Activated CD8-positive, alpha-beta memory T cell treated with anti-CD3 and anti-CD28 coated beads for 1 hour (primary cell): ENCODE data around the gene SH3PXD2A.

Experiments
- DNase-seq, 2 donors: peaks; one replicate each; pipeline ENCODE4 v3.0.0-alpha.2; 2020; ENCODE audit warnings: low read depth in 1 of 2; ENCODE audit errors: extremely low read depth in 1 of 2

Gene SH3PXD2A

DNA sequence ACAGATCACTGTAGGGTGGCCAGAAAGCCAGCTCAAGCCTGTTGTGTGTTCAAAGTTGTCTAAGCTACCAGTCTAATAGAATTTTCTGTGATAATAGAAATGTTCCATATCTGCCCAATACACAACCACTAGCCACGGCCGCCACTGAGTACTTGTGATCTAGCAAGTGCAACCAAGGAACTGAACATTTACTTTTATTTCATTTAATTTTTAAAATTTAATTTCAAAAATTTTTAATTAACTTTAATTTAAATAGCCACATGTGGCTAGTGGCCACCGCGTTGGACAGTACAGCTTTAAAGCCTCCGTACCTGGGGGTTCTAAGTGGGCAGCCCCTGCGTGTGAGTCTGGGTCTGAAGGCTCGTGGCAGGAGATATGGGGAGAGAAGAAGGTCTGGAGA lies 60.4 kb downstream of the SH3PXD2A start:
- DNase-seq = no peak

DNA sequence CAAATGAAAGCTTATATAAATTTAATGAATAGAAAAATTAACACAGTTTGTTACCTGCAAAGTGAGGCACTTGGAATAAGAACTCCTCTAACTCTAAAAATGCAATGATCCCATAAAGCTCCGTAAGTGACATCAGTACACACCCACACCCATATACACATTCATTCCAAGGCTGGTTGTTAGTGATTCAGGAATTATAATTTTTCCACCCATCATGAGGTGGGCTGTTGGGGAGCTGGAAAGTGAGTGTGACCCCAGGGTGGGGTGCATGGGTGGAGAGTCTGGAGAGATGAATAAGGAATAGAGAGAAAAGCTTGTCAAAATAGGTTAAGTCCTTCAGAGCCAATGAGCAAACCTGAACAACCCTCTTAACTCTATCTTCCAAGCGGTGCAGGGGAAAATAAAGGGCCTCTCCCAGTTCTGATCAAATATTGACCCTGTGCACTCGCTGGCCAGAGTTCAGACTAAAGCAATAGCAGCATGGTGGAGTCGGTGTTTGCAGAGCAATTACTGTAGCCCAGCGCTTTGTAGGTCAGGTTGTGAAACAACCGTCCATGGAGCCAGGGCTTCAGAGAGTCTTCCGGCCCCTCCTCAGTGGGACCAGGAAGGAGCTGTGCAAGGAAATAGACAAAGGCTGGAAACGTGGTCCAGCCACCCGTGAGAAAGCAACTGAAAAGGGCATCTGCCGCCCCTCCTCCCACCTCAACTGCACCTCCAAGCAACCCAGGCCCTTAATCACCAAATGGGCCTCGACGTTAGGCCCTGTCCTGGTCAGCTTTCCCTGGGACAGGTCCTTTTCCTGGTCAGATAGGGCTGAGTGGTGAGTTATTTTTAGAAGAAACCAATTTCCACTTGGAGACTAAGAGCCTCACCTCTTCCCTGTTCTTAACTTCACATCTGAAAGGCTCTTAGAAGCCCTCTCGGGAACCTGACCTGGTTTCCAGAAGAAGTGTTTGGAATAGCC lies 61.2 kb downstream of the SH3PXD2A start:
- DNase-seq = no peak

DNA sequence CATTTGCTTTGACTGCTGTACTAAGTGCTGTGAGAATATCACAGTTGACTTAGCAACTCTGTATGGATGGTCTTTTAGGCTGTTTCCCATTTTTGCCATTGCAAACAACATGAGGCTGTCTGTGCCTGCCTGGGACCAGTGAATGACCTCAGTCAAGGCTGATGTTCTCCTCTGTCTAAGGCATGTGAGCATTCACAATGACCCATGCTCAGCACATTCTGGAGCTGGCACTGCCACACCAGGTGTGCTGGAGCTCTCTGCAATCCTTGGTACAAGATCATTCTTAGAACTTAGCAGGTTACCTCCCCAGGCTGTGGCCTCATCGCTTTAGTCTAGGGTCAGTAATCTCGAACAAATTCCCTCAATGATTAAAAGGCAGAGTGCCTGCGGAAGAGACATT lies 61.9 kb downstream of the SH3PXD2A start:
- DNase-seq = no peak

DNA sequence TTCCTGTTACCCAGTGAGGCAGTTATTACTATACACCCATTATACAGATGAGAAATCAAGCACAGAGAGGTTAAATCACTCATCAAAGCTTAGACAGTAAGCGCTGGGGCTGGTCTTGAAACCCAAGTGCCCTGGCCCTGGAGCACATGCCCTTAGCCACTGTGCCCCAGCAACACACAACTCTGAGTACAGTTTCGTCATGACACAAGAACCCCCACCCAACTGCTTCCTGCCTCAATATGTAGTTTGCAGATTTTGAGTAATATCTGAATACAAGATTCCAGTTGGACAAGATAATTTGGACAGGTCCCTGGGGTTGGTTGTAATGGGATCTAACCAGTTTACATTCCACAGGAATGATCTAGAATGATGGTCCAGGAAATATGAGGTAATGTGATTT lies 62.8 kb downstream of the SH3PXD2A start:
- no peak for DNase-seq

DNA sequence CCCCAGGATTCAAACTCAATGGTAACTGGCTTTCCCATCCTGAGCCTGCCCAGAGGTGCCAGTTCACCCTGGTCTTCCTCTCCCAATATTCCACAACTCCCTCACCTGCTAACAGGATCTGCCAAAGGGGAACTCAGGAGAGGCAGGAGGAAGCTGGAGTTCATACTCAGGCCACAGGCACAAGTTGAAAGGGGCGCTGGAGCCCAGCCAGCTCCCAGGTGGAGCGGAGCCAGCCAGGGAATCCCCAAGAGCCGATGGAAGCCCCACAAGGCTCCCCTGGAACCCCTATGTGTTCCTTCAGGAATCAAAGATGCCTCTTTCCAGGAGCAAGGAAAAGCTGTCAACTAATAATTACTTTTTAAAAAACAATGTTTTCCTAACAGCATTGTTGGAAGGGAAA lies 63.5 kb downstream of the SH3PXD2A start:
- DNase-seq = no peak

DNA sequence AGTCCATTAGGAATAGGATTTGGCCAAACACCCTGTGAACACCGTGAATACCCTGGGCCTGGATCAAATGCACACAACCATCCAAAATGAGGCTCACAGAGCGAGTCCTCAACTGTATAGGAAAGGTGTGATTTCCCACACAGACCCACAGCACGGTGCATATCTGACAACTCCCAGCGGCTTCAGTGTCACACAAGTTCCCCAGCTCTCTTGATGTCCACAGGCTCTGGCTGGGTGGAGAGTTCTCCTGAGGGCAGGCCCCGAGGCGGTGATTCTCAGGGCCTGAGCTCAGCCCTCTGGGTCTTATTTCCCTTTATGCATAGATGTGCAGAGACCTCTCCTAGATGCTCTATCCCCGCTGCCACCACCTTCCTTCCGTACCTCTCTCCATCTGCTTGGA lies 64.1 kb downstream of the SH3PXD2A start:
- DNase-seq = no peak

DNA sequence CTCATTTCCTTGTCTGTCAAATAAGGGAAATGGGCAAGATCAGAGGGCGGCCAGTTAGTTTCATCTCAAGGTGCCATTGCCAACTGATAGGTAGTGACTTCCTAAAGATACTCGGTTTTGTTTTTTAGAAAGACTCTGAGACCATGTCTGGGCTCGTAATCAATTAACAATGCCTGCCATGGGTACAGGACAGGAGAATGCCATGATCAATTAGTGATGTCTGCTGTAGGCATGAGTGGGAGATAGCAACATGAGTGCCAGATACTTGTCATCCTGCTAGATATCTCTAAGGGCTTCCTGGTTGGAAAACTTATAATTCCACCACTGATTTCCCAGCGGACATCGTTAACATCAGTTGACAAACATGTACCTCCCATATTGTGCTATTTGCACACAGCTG lies 64.8 kb downstream of the SH3PXD2A start:
- DNase-seq = no peak

DNA sequence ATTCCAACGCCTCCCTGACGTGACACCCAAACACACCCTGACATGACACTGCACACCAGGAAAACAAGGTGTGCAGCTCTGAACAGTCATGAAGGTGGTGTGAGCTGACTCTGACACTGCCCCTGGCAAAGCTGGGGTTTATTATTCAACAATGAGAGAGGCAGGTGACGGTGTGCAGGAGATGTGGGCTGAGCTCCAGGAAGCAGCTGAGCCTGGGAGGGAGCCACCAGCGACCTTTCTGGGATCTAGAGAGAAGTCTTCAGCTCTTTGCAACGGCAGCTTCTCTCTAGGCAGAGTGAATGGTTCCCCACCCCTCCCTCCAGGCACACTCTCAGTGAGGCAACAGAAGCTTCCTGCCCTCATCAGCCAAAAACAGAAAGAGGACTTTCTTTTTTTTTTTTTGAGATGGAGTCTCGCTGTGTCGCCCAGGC lies 65.6 kb downstream of the SH3PXD2A start:
- DNase-seq = no peak

DNA sequence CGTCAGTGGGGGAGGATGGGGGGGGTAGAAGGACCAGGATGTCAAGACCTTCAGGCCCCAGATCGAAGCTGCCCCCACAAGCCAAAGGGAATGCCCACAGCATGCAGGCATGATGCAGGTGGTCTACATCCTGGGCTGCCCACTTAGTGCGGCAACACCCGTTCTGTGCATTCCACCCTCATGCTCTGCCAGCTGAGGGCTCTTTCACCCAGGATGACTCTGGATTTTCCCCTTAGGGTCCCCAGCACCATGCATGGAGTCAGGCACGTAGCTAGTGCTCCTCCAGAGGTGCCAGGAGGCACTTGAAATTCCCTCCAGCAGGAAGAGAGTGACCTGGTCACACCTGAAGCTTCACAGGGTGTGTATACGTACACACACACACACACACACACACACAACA lies 66.2 kb downstream of the SH3PXD2A start:
- DNase-seq = no peak

DNA sequence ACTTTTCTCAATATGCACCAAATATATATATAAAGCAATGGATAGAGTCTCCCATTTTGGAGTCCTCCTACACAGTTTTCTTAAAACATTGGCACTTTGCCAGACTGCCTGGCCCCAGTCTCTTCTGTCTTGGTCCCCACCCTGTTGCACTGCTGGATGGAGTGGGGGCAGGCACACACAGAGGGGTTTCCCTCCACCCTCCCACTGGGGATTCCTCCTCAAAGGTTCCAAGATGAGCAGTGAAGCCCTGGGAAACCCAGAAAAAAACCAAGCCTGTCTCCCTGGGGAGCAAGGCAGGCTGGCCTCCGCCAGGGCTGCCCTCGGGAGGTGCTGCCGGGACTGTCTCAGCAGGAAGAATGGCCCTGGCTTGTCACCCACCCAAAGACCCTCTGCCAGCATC lies 68.0 kb downstream of the SH3PXD2A start:
- DNase-seq = no peak

DNA sequence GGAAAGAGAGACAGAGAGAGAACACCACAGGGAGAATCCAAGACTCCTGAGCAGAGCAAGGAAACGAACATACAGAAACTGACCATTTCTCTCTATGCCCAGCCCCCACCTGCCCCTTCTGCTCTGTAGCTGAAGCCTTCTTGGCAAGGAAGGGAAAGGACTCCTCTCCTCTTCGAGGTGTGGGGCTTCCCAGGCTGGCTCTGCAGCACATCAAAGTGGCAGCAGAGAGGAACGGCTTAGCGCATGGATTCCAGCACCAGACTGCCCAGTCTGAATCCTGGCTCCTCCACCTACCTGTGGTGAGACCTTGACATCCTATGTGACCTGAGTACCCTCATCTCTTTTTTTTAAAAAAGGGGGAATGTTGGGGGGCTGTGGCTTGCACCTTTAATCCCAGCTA lies 69.4 kb downstream of the SH3PXD2A start:
- DNase-seq = no peak

DNA sequence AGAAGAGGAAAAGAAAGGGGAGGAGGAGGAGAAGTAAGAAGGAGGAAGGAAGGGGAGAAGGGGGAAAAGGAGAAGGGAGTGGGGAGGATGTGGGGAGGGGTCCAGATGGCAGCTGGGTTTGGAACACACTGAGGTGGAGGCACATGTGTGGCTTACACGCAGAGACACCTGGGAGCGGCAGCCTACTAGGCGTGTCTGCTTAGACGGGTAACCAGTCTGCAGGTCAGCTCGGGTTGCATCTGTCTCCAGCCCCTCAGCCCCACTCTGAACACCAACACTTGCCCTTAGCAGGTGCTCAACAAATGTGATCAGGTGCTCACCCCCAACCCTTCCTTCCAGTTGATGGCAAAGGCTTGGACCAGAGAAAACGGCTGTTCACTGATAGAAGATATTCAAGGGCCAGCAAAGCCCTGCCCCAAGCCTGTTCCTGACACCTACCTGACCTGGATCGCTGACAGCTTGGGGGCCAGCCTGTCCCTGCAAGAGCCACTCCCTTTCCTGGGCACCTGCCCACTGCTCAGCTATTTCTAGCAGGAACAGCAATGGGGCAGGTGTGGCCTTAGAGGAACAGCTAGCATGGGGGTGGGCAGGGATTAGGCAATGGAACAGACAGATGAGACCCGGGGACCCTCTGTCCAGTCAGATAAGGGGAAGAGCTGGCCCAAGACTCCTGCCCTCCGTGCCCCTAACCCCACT lies 70.5 kb downstream of the SH3PXD2A start:
- no peak for DNase-seq

DNA sequence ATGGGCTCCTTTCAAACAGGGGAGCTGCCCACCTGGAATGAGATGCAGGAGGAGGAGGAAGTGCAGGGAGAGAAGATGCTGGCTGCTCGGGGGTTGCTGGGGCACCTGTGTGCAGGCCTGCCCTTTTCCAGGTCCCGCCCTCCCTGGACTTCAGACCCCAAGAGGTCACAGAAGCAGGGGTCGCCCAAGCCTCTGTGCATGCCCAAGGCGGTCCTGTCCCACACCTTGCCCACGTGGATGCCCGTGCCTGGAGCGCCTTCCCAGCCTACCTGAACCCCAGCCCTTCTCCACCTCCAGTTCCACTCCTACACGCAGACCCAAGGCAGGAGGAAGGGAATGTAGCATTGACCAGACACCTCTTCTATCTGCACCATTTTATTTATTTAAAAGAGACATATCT lies 71.3 kb downstream of the SH3PXD2A start:
- DNase-seq = no peak

DNA sequence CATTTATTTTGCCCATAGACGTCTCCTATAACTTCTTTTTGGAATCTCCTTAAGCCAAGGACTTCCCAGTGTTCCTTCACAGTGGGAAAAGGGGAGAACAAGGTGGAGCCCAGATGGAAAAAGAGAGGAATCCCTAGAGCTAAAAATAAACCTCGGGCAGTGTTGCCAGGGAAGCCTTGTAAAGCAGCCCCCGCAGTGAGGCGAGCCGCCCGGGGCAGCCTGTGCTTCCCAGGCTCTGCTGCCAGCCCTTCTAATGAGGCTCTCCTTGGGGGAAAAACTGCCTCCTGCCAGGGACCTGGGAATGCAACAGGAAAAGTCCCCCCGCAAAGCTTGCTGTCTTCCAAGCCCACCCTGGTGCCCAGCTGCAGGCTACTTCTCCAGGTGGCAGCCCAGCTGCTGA lies 71.7 kb downstream of the SH3PXD2A start:
- DNase-seq = no peak

DNA sequence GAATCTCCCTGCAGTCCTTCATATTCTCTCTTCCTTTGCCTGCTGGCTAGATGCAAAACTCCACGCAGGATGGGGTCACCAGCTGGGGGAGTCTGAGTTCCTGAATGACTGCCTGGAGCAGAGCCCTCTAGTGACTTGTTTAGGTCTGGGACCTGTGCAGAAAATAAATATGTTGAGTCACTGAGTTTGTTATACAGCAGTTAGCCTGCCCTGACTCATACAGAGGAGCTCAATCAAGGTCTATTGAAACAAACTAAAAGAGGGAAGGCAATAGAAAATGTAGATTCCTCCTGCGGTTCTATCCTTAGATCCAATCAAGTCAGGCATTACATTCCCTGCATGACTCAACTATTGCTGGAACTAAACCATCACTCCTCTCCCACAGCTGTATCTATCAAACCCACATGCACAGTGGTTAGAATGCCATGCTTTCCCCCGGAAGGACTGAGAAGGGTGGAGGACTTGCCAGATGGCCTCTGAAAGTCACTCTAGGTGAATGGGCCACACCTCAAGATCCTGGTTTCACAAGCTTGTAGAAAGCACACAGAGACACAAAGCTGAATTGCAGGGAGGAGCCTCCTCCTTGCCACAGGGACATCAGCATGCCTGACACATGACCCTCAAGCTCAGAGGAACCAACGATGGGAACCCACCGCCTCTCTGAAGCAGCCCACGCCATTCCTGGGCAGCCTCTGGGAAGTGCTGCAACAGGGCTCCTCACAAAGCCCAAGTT lies 73.9 kb downstream of the SH3PXD2A start:
- DNase-seq = no peak

DNA sequence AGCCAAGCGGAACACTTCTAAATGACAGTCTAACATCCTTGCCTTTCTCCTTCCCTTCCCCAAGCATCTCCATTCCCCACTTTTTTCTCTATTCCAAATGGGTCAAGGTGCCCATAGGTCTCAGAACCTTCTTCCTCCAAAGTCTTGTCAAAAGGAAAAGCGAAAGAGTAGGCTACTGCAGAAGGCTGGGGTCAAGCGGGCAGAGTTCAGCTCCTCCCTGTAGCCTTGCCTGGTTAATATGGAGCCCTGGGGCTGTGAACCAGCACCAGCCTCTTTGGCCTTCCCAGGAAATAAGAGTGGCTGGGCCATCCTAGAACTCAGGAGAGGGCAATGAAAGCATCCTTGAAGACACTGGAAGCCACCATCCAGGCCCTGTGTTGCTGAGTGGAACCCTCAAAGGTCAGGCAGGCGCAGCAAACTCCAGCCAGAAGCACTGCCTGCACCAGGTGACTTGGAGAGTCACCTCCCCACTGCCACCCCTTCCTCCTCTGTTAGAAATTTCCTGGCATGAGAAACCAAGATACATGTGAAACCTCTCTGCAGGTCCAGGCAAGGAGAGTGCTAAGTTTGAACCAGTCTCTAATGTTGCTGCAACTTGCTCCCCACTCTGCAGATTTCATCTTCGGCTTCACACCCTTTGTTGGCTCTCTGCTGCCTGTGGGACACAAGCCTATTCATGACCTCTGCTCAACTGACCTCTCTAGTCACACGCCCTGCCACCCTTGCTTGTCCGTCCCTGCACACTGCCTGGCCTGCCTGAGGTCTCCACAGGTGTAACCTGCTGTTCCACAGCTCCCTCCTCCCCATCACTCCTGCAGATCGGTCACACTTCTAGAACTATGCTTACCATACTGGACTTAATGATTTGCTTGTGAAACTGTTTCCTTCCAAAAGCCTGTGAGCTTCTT lies 74.9 kb downstream of the SH3PXD2A start:
- DNase-seq = no peak

DNA sequence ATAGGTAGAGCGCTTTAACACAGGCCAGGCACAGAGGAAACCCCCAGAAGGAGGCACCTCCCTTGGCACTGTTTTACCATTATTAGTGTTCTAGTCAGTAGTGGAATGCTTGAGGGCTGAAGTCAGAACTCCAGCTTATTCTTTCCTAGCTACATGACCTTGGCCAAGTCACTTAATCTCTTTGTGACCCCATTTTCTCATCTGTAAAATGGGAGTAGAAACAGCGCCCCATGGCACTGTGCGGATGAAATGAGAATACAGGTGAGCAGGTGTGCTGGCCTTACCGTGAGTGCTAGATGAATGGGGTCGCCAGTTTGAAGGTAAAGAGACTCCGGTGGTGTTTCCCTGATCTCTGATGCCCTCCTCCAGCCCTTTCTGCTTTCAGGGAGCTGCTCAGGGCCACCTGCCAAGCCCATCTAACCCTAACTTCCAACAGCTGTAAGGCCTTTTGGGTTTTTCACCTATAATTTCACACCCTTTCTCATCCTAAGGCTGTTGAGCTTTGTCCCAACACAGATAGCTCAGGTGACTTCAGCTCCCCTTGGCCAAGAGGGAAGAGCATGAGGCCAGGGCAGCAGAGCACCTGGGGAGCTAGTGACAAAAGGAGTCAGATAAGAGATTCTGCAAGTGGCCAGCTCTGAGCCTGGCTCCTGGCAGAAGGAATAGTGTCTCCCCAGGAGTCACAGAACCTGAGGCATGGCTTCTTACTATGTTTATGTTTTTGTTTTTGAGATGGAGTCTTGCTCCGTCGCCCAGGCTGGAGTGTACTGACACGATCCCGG lies 76.8 kb downstream of the SH3PXD2A start:
- no peak for DNase-seq

DNA sequence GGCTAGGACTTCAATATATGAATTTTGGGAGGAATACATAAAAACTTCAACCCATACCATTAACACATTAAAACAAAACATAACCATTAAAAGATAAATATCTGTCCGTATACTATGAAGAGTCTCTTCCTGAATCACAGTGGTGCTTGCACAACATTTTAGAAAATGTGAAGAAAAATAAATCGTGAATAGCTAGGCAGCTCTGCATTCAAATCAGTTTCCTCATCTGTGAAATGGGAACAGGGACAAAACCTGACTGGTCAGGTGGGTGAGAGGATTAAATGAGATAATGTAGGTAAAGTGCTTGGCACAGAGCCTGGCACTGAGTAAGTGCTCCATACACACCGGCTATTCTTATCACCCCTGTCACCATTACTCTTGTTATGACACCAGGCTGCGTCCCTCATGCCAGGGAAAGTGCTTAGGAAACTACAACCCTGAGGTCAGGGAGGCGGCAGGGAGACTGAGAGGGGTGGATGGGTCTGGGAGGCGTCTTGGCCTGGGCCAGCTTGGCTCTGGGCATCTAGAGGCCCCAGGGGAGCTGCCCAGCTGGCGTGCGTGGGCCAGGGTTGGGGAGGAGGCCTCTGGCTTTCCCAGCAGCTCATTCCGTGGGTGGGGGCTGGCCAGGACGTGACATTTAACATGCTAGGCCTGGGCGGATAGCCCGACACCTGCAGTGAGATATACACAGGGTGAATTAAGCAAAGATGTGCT lies 78.3 kb downstream of the SH3PXD2A start:
- DNase-seq = no peak

DNA sequence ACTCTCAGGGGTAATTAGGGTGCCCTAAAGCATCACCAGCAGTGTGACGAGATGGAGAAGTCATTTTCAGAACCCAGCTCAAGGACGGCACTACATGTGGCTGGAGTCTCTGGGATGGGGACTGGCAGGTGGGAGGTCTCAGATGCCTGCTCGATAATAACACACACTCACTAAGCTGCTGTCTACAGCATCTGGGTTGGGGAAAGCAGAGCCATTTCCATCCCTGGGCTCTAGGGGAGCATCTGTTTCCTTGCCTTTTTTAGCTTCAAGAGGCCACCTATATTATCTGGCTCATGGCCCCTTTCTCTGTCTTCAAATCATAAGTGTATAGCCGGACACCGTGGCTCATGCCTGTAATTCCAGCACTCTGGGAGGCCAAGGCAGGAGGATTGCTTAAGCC lies 79.6 kb downstream of the SH3PXD2A start:
- DNase-seq = no peak
